ENCODE data around the gene S100A3. TPM values are rescaled to one million over a fixed set of nuclear protein-coding genes. Genes with fewer than 3 reads are reported as not detected.
"Not testable (repeated sequence)": the region's sequence is repeated elsewhere in the genome, so short reads cannot be mapped to it uniquely, and the experiment has no call there.

S100A3 gene
- polyA plus RNA-seq, 1 donor from 2014 or later = not detected

DNA sequence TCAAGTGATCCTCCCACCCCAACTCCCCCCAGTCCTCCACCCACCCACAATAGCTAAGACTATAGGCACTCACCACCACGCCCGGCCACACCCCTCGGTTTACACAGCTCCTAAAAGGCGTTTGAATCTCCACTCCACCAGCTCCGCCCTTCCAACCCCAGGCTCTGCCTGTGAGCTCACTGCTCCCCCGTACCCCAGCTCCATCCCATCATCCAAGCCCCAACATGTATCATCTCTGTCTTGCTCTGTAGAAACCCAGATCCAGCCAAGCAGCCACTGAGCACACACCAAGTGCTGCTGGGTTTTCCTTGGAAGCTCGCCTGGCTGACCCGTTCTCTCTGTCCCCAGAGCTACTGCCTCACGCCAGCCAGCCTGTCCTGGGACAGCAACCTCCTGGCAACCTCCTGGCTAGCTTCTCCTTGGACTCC lies 28.6 kb upstream of the S100A3 start:
- Histone ChIP-seq H3K27ac (ENCODE audit: low read length) (no peak overlapping the region), H3K9me2 (ENCODE audit: insufficient read depth, low read length) (no peaks in the 10 kb centered on the region), H3K79me2 (replicated peaks; ENCODE audit: insufficient read depth, low read length) (no peaks in the 10 kb centered on the region), H3K36me3 (ENCODE audit: insufficient read depth, low read length) (no peaks in the 10 kb centered on the region), H3K9me3 (ENCODE audit: low read length) (no peaks in the 10 kb centered on the region), H3F3A (ENCODE audit: insufficient read depth, low read length, poor library complexity, severe bottlenecking) (no peaks in the 10 kb centered on the region), H3K9ac (ENCODE audit: low read length) (no peak overlapping the region), H3K27me3 (ENCODE audit: insufficient read depth, low read depth, low read length) (no peaks in the 10 kb centered on the region), H2AFZ (ENCODE audit: low read depth, low read length) (no peak overlapping the region), H3K4me3 (ENCODE audit: low read length) (no peak overlapping the region), H4K20me1 (ENCODE audit: insufficient read depth) (no peaks in the 10 kb centered on the region), H3K4me2 (ENCODE audit: low read length) (no peak overlapping the region)
- TF ChIP-seq, protein P1, sequence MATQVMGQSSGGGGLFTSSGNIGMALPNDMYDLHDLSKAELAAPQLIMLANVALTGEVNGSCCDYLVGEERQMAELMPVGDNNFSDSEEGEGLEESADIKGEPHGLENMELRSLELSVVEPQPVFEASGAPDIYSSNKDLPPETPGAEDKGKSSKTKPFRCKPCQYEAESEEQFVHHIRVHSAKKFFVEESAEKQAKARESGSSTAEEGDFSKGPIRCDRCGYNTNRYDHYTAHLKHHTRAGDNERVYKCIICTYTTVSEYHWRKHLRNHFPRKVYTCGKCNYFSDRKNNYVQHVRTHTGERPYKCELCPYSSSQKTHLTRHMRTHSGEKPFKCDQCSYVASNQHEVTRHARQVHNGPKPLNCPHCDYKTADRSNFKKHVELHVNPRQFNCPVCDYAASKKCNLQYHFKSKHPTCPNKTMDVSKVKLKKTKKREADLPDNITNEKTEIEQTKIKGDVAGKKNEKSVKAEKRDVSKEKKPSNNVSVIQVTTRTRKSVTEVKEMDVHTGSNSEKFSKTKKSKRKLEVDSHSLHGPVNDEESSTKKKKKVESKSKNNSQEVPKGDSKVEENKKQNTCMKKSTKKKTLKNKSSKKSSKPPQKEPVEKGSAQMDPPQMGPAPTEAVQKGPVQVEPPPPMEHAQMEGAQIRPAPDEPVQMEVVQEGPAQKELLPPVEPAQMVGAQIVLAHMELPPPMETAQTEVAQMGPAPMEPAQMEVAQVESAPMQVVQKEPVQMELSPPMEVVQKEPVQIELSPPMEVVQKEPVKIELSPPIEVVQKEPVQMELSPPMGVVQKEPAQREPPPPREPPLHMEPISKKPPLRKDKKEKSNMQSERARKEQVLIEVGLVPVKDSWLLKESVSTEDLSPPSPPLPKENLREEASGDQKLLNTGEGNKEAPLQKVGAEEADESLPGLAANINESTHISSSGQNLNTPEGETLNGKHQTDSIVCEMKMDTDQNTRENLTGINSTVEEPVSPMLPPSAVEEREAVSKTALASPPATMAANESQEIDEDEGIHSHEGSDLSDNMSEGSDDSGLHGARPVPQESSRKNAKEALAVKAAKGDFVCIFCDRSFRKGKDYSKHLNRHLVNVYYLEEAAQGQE (IDR thresholded peaks at IDR 0.05; ENCODE audit: borderline replicate concordance) = no peak
- TF ChIP-seq EP300 (conservative IDR thresholded peaks at IDR 0.05; ENCODE audit: poor library complexity, severe bottlenecking) (no peak), CTCF (IDR thresholded peaks at IDR 0.05; ENCODE audit: poor library complexity, severe bottlenecking) (no peak), RAD21 (conservative IDR thresholded peaks at IDR 0.05) (no peak), SMC3 (conservative IDR thresholded peaks at IDR 0.05; ENCODE audit: poor library complexity) (no peak), EZH2 (IDR thresholded peaks at IDR 0.05; ENCODE audit: borderline replicate concordance, insufficient read depth, low read length, poor library complexity, severe bottlenecking) (no peak), MXI1 (conservative IDR thresholded peaks at IDR 0.05; ENCODE audit: poor library complexity, severe bottlenecking) (no peak), POLR2AphosphoS5 (IDR thresholded peaks at IDR 0.05) (no peak), TAF1 (IDR thresholded peaks at IDR 0.05; ENCODE audit: low read depth) (no peak)

- Histone ChIP-seq H2AFZ (ENCODE audit: low read depth, low read length) (no peak overlapping the region), H3K36me3 (ENCODE audit: insufficient read depth, low read length) (no peaks in the 10 kb centered on the region), H3K27ac (ENCODE audit: low read length) (no peak overlapping the region), H3K9me2 (ENCODE audit: insufficient read depth, low read length) (no peaks in the 10 kb centered on the region), H3K4me3 (ENCODE audit: low read length) (no peak overlapping the region), H3K27me3 (ENCODE audit: insufficient read depth, low read depth, low read length) (no peaks in the 10 kb centered on the region), H4K20me1 (ENCODE audit: insufficient read depth) (no peaks in the 10 kb centered on the region), H3K9me3 (ENCODE audit: low read length) (no peaks in the 10 kb centered on the region), H3K4me2 (ENCODE audit: low read length) (no peak overlapping the region), H3F3A (ENCODE audit: insufficient read depth, low read length, poor library complexity, severe bottlenecking) (no peaks in the 10 kb centered on the region), H3K79me2 (replicated peaks; ENCODE audit: insufficient read depth, low read length) (no peaks in the 10 kb centered on the region), H3K9ac (ENCODE audit: low read length) (no peak overlapping the region)
- TF ChIP-seq RAD21 (conservative IDR thresholded peaks at IDR 0.05) = no peak
- TF ChIP-seq, protein P1 (IDR thresholded peaks at IDR 0.05; ENCODE audit: borderline replicate concordance) = no peak
These were observed 28.1 kb upstream of the S100A3 start for GRCh38 chr1:153577138-153577537.

DNA sequence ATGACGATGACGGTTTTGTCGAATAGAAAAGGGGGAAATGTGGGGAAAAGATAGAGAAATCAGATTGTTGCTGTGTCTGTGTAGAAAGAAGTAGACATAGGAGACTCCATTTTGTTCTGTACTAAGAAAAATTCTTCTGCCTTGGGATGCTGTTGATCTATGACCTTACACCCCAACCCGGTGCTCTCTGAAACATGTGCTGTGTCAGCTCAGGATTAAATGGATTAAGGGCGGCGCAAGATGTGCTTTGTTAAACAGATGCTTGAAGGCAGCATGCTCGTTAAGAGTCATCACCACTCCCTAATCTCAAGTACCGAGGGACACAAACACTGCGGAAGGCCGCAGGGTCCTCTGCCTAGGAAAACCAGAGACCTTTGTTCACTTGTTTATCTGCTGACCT lies 26.4 kb upstream of the S100A3 start:
- not testable (repeated sequence) for H3F3A ChIP-seq (ENCODE audit: insufficient read depth, low read length, poor library complexity, severe bottlenecking); H3K9me2 ChIP-seq (ENCODE audit: insufficient read depth, low read length); H3K79me2 ChIP-seq (replicated peaks; ENCODE audit: insufficient read depth, low read length); H3K36me3 ChIP-seq (ENCODE audit: insufficient read depth, low read length); H3K27ac ChIP-seq (ENCODE audit: low read length); H3K9me3 ChIP-seq (ENCODE audit: low read length); H3K4me3 ChIP-seq (ENCODE audit: low read length); H3K27me3 ChIP-seq (ENCODE audit: insufficient read depth, low read depth, low read length); H3K4me2 ChIP-seq (ENCODE audit: low read length); H2AFZ ChIP-seq (ENCODE audit: low read depth, low read length); H3K9ac ChIP-seq (ENCODE audit: low read length); H4K20me1 ChIP-seq (ENCODE audit: insufficient read depth)

- not testable (repeated sequence) for H3K36me3 ChIP-seq (ENCODE audit: insufficient read depth, low read length); H3K9ac ChIP-seq (ENCODE audit: low read length); H3K9me2 ChIP-seq (ENCODE audit: insufficient read depth, low read length); H3K27ac ChIP-seq (ENCODE audit: low read length); H2AFZ ChIP-seq (ENCODE audit: low read depth, low read length); H3K4me2 ChIP-seq (ENCODE audit: low read length); H3K9me3 ChIP-seq (ENCODE audit: low read length); H4K20me1 ChIP-seq (ENCODE audit: insufficient read depth); H3F3A ChIP-seq (ENCODE audit: insufficient read depth, low read length, poor library complexity, severe bottlenecking); H3K79me2 ChIP-seq (replicated peaks; ENCODE audit: insufficient read depth, low read length); H3K4me3 ChIP-seq (ENCODE audit: low read length); H3K27me3 ChIP-seq (ENCODE audit: insufficient read depth, low read depth, low read length)
These were observed 26.0 kb upstream of the S100A3 start for GRCh38 chr1:153575081-153575491.

All from neural cell (in vitro differentiated cells).